Ishikawa (cell line): ENCODE data around the gene OS9.

Experiments used
- CEBPB ChIP-seq: IDR thresholded peaks from 2 replicates; pipeline ENCODE4 v1.6.1; 2012
- CREB1 ChIP-seq: IDR thresholded peaks from 2 replicates; pipeline ENCODE4 v1.6.1; 2012; ENCODE audit warnings: low read depth
- EGR1 ChIP-seq: IDR thresholded peaks from 2 replicates; pipeline ENCODE4 v1.6.1; 2012
- EP300 ChIP-seq: IDR thresholded peaks from 2 replicates; pipeline ENCODE4 v1.6.1; 2012; ENCODE audit warnings: borderline replicate concordance
- FOXM1 ChIP-seq: IDR thresholded peaks from 2 replicates; pipeline ENCODE4 v1.6.1; 2012; ENCODE audit warnings: low read depth, borderline replicate concordance
- MAX ChIP-seq: IDR thresholded peaks from 2 replicates; pipeline ENCODE4 v1.6.1; 2012
- NFIC ChIP-seq: IDR thresholded peaks from 2 replicates; pipeline ENCODE4 v1.6.1; 2012
- RAD21 ChIP-seq: IDR thresholded peaks from 2 replicates; pipeline ENCODE4 v1.6.1; 2012; ENCODE audit warnings: low read depth
- REST ChIP-seq: IDR thresholded peaks from 2 replicates; pipeline ENCODE4 v1.6.1; 2012; ENCODE audit warnings: low read depth, mild to moderate bottlenecking
- TAF1 ChIP-seq: IDR thresholded peaks from 2 replicates; pipeline ENCODE4 v1.6.1; 2012; ENCODE audit warnings: low read depth, mild to moderate bottlenecking
- TCF12 ChIP-seq: IDR thresholded peaks from 2 replicates; pipeline ENCODE4 v1.6.1; 2012; ENCODE audit warnings: low read depth
- TEAD4 ChIP-seq: IDR thresholded peaks from 2 replicates; pipeline ENCODE4 v1.6.1; 2012
- USF1 ChIP-seq: IDR thresholded peaks from 2 replicates; pipeline ENCODE4 v1.6.1; 2012
- YY1 ChIP-seq: IDR thresholded peaks from 2 replicates; pipeline ENCODE4 v1.6.1; 2012; ENCODE audit warnings: low read depth
- ZBTB7A ChIP-seq: IDR thresholded peaks from 2 replicates; pipeline ENCODE4 v1.6.1; 2012; ENCODE audit warnings: low read depth

The OS9 gene

GRCh38 chr12:57751788-57752667, 58.1 kb downstream of the OS9 start, which contains the start of gene CDK4:
Gene CDK4, minus strand, starts transcription at chr12:57752310. Its CDS starts 593 bp downstream, at chr12:57751717.
- no peak for TF ChIP-seq FOXM1
- no peak for TF ChIP-seq ZBTB7A
- peak; percentile 34; the same call in 1 of the 2 replicates for TF ChIP-seq NFIC
- peak; percentile 96 for TF ChIP-seq MAX
- TF ChIP-seq CREB1, result no peak; the same call in 1 of the 2 replicates
- peak; percentile 76; the same call in 1 of the 2 replicates for TF ChIP-seq TCF12
- no peak for TF ChIP-seq CEBPB
- TF ChIP-seq EP300, result peak; percentile 68; the same call in 1 of the 2 replicates
- peak; percentile 51; the same call in 1 of the 2 replicates for TF ChIP-seq YY1
- TF ChIP-seq TAF1, result peak; percentile 96
- no peak for TF ChIP-seq REST
- TF ChIP-seq RAD21, result no peak
- peak; percentile 99 for TF ChIP-seq USF1
- peak; percentile 24 for TF ChIP-seq TEAD4

GRCh38 chr12:57752668-57753000, 58.7 kb downstream of the OS9 start:
- TF ChIP-seq REST (no peak), NFIC (no peak)

- no peak for TF ChIP-seq TEAD4
These were observed 59.9 kb downstream of the OS9 start for GRCh38 chr12:57753756-57754337.

- peak; percentile 84 for TF ChIP-seq YY1
- no peak for TF ChIP-seq RAD21
- no peak for TF ChIP-seq NFIC
- no peak; the same call in 1 of the 2 replicates for TF ChIP-seq ZBTB7A
These were observed 60.7 kb downstream of the OS9 start, which contains the start of gene MARCHF9 for GRCh38 chr12:57754411-57755193. Gene MARCHF9, plus strand, starts transcription at chr12:57755103. Its CDS starts 426 bp downstream, at chr12:57755529.

GRCh38 chr12:57755194-57755453, 61.2 kb downstream of the OS9 start:
- TF ChIP-seq TEAD4 (no peak), ZBTB7A (0 out of 2 replicates have a peak, but pooled peaks have one; percentile 4)

- TF ChIP-seq REST (peak; percentile 47), EP300 (no peak), CEBPB (no peak), TCF12 (no peak; the same call in 1 of the 2 replicates), NFIC (no peak), CREB1 (no peak), FOXM1 (no peak), MAX (peak; percentile 32; the same call in 1 of the 2 replicates), USF1 (no peak), TAF1 (no peak; the same call in 1 of the 2 replicates), ZBTB7A (peak; percentile 67), TEAD4 (no peak), RAD21 (no peak), YY1 (no peak), EGR1 (no peak)
These were observed 61.8 kb downstream of the OS9 start for GRCh38 chr12:57755454-57756372.
